ENCODE measurements around the gene DUSP28. TPM values are rescaled to one million over a fixed set of nuclear protein-coding genes. Genes with fewer than 3 reads are reported as not detected.

The DUSP28 gene
- total RNA-seq, 3 donors from 2014 or later: 3.5 to 5.3 (median 4.3) TPM

Other genes with a start within 250 kb of the DUSP28 start
- gene GPC1, start 124.7 kb upstream of the DUSP28 start, total RNA-seq: 10 to 100 TPM; 12.4 to 29.2 (median 15.4) TPM
- 10 to 100 TPM; 23.0 to 32.7 (median 23.5) TPM for gene ANKMY1, start 2.4 kb upstream of the DUSP28 start, total RNA-seq
- gene RNPEPL1, start 8.1 kb downstream of the DUSP28 start, total RNA-seq: 100 to 1,000 TPM in 1 of 3 donors, 10 to 100 TPM in 2; 76.4 to 119 (median 76.9) TPM
- 10 to 100 TPM; 34.0 to 55.5 (median 40.4) TPM for gene CAPN10, start 26.4 kb downstream of the DUSP28 start, total RNA-seq
- gene GPR35, start 65.1 kb downstream of the DUSP28 start, total RNA-seq: 100 to 1,000 TPM in 1 of 3 donors, 10 to 100 TPM in 2; 47.1 to 132 (median 76.8) TPM
- 1 to 10 TPM in 2 of 3 donors, under 1 TPM in 1; 0.16 to 10.0 (median 3.9) TPM for gene AQP12B, start 122.5 kb downstream of the DUSP28 start, total RNA-seq
- gene AQP12A, start 131.5 kb downstream of the DUSP28 start, total RNA-seq: 10 to 100 TPM in 1 of 3 donors, 1 to 10 TPM in 1, not detected in 1; 9.7 to 18.9 TPM

Measured in mucosa of descending colon (tissue), 3 donors.